GM06990 (cell line): ENCODE results near the gene EWSR1.

Experiments used
- DNase-seq: peaks from one replicate; pipeline ENCODE4 v3.0.0-alpha.2; 2011; ENCODE audit not compliant: insufficient read length; ENCODE audit errors: extremely low read depth
- H3K27me3 ChIP-seq: replicated peaks from 2 replicates; pipeline ENCODE4 v1.6.0; 2011; ENCODE audit warnings: low read length; ENCODE audit not compliant: control insufficient read depth, insufficient read depth
- H3K36me3 ChIP-seq: 2 replicates; pipeline ENCODE4 v1.5.1; 2011; ENCODE audit warnings: low read length; ENCODE audit not compliant: control insufficient read depth, insufficient read depth
- H3K4me3 ChIP-seq: replicated peaks from 2 replicates; pipeline ENCODE4 v1.5.1; 2011; ENCODE audit warnings: low read depth, mild to moderate bottlenecking, control low read depth, low read length
- CTCF ChIP-seq: IDR thresholded peaks from 2 replicates; pipeline ENCODE4 v1.5.1; 2011; ENCODE audit warnings: low read length, control low read depth, mild to moderate bottlenecking, inconsistent platforms; ENCODE audit not compliant: insufficient read depth, poor library complexity, severe bottlenecking

The EWSR1 gene

GRCh38 chr22:29272624-29273023, 4.6 kb downstream of the EWSR1 start:
- DNase-seq = no peak
- peaks cover 9% of the 10 kb centered on the region for H3K36me3 ChIP-seq
- no peak for TF ChIP-seq CTCF
- no peak overlapping the region for H3K4me3 ChIP-seq
- no peaks in the 10 kb centered on the region for H3K27me3 ChIP-seq

GRCh38 chr22:29275167-29275566, 7.1 kb downstream of the EWSR1 start:
- H3K27me3 ChIP-seq = no peaks in the 10 kb centered on the region
- DNase-seq = no peak
- no peak overlapping the region for H3K4me3 ChIP-seq
- H3K36me3 ChIP-seq = peaks cover 17% of the 10 kb centered on the region
- no peak for TF ChIP-seq CTCF

GRCh38 chr22:29275819-29276565, 7.9 kb downstream of the EWSR1 start:
- no peak for DNase-seq
- Histone ChIP-seq H3K36me3 (peaks cover 17% of the 10 kb centered on the region), H3K27me3 (no peaks in the 10 kb centered on the region), H3K4me3 (no peak overlapping the region)
- no peak for TF ChIP-seq CTCF

DNA sequence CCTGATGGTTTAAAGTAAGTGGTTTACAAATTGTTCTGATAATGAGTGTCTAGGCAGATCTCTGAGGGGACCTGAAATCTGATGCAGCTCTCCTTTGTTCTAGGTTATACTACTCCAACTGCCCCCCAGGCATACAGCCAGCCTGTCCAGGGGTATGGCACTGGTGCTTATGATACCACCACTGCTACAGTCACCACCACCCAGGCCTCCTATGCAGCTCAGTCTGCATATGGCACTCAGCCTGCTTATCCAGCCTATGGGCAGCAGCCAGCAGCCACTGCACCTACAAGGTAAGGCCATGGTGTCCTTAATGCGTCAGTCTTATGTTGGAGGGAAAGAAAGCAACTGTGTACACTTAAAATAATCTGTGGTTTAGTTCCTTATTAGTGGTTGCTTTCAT, 9.9 kb downstream of the EWSR1 start:
- peaks cover 18% of the 10 kb centered on the region for H3K36me3 ChIP-seq
- no peak for TF ChIP-seq CTCF
- no peaks in the 10 kb centered on the region for H3K27me3 ChIP-seq
- H3K4me3 ChIP-seq = no peak overlapping the region
- no peak for DNase-seq

GRCh38 chr22:29284196-29284595, 16.1 kb downstream of the EWSR1 start:
- Histone ChIP-seq H3K36me3 (peaks cover 25% of the 10 kb centered on the region), H3K27me3 (no peaks in the 10 kb centered on the region), H3K4me3 (no peak overlapping the region)
- no peak for TF ChIP-seq CTCF
- no peak for DNase-seq

- no peak for TF ChIP-seq CTCF
- Histone ChIP-seq H3K36me3 (peaks cover 37% of the 10 kb centered on the region), H3K27me3 (no peaks in the 10 kb centered on the region), H3K4me3 (no peak overlapping the region)
- no peak for DNase-seq
Measured at GRCh38 chr22:29288837-29289236, 20.8 kb downstream of the EWSR1 start.
